ENCODE measurements around the gene BICD2. TPM values are rescaled to one million over a fixed set of nuclear protein-coding genes. Genes with fewer than 3 reads are reported as not detected.

Gene BICD2
- total and polyA plus RNA-seq, 2 of the 8 experiments (the other 6 are each of a cell fraction or from before 2014, with no cell fraction given): 6.6 to 22.8 TPM

- TF ChIP-seq RNF2 (IDR thresholded peaks at IDR 0.05; ENCODE audit: borderline replicate concordance, low read depth, low read length, missing control alignments, poor library complexity, severe bottlenecking): no peak
- no peak for TF ChIP-seq RFX5 (IDR thresholded peaks at IDR 0.05; ENCODE audit: borderline replicate concordance, low read depth, low read length)
- no peak for TF ChIP-seq ASH2L (IDR thresholded peaks at IDR 0.05; ENCODE audit: low read length)
Measured at GRCh38 chr9:92682269-92682668, 82.4 kb downstream of the BICD2 start (continued).

All from H1 (cell line).